T47D (cell line): ENCODE measurements around the gene SAMHD1.

Experiments used
- DNase-seq, 2 experiments: peaks; one replicate each; pipeline versions ENCODE4 v3.0.0 to v3.0.0-alpha.2; 2011 to 2012; ENCODE audit warnings: low read depth in 1 of 2, low spot score in 1 of 2
- JUND ChIP-seq: IDR thresholded peaks from 2 replicates; pipeline ENCODE4 v1.6.1; 2012; ENCODE audit warnings: low read depth
- in situ Hi-C: cut with HindIII; loops from 2 replicates; pipeline ENCODE4 v1.10.0; 2016; ENCODE audit warnings: low sequenced_read_pairs, low pct_unique_long_range_greater_than_20kb

Gene SAMHD1

DNA sequence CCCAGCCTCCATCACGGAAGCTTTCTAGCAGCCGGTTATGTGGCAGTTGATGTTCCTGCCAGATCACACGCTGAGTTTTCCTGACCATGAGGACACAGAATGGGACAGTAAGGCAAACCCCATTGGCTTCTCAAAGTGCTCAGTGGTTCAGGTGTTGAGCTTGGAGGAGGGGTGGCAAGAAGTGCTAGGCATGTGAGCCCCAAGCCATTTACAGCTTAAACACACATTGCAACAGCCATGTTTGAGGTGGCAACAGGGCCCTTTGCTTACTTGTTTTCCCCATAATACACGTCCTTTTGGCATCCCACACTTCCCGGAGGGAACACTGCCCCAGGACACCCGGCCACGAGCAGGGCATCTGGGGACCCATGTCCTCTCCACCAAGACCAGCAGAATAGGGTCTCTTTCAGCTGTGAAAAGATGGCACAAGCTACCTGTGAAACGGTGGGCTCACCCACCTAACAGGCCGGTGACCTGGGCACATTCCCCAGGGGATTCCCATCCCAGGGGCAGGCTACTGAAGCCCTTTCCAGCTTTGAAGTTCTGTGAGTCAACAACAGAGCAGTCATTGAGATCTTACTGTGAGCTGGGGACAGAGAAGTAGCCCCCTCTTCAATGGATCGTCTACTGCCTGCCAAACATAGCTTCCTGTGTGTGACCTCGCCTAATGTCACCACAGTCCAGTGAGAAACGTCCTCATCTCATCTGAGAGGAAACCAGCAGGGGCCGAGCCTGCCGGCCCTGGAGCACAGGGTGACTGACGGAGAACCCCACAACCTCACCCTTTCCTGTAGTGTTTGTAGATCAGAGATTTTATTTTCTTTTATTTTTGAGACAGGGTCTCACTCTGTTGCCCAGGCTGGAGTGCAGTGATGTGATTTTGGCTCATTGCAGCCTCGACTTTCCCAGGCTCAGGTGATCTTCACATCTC, 79.6 kb downstream of the SAMHD1 start:
- in situ Hi-C loops, result no loop called here
- DNase-seq, result peak in 1 of 2 experiments; percentile 78
- TF ChIP-seq JUND, result no peak

DNA sequence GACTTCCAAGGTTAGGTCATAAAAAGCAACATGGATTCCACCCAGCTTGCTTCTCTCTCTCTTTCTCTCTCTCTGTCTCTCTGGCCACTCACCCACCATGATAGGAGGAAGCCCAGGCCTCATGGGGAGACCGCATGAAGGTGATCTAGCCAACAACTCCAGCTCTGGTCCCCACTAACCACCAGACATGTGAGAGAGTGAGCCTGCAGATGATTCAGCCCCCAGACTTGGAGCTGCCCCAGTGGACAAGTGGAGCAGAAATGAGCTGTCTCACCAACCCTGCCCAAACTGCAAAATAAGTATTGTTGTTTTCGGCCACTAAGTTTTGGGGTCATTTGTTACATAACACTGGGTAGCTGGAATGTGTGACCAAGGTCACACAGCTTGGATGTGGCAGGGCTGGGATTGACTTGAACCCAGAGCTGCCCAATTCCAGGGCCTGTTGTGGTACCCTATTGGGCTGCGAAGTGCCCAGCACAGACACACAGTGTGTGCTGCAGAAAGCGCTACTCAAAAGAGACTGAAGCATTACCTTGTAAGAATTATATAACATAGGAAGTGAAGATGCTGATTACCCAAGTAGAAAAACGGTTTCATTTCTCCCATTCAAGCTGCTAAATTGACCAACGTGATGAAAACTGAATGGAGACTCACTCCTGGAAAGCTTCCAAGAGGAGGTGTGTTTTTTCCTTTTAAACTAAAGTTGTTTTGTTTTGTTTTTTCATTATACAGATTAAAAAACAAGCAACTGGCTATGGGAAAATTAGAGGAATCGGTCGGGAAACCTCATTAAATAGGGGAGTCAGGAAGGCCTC, 84.6 kb downstream of the SAMHD1 start:
- TF ChIP-seq JUND, result no peak
- DNase-seq, result no peak
- in situ Hi-C loops, result no loop called here

DNA sequence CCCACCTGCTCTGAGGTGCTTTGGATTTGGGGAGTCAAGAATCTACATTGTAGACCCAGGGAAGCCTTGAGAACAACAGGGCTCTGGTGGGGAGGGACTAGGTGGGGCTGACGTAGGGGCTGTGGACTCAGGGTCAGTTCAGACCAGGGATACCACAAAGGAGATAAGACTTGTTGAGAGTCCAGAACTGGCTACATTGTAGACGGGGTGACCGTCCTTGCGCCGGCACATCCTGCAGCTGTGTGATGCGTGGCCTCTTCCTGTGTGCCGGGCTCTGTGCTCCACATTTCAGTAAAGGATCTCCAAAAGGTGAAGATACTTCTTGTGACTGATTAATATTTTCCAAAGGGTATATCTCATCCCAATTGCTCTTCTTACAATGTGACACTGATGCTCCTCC, 85.3 kb downstream of the SAMHD1 start:
- DNase-seq, result no peak
- in situ Hi-C loops, result no loop called here
- TF ChIP-seq JUND, result no peak

DNA sequence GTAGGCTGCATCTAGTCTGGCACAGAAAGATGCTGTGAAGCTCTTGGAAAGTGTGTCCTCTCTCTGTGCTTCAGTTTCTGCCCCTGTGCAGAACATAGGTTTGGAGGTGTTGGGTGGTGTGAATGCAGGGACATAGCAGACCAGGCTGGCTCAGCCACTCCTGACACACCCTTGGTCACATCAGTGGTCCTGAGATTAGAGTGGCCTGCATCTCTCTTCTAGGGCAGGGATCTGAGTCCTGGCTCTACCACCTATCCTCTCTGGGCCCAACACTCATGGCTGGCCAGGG, 85.7 kb downstream of the SAMHD1 start:
- no peak for DNase-seq
- TF ChIP-seq JUND, result no peak
- in situ Hi-C loops, result no loop called here

- DNase-seq, result no peak
- in situ Hi-C loops, result no loop called here
Observed at GRCh38 chr20:36865076-36865860, 86.2 kb downstream of the SAMHD1 start.

GRCh38 chr20:36862857-36863668, 88.4 kb downstream of the SAMHD1 start:
- in situ Hi-C loops, result no loop called here
- no peak for DNase-seq
- TF ChIP-seq JUND, result no peak

More at GRCh38 chr20:36865076-36865860, 86.2 kb downstream of the SAMHD1 start:
- no peak for TF ChIP-seq JUND

DNA sequence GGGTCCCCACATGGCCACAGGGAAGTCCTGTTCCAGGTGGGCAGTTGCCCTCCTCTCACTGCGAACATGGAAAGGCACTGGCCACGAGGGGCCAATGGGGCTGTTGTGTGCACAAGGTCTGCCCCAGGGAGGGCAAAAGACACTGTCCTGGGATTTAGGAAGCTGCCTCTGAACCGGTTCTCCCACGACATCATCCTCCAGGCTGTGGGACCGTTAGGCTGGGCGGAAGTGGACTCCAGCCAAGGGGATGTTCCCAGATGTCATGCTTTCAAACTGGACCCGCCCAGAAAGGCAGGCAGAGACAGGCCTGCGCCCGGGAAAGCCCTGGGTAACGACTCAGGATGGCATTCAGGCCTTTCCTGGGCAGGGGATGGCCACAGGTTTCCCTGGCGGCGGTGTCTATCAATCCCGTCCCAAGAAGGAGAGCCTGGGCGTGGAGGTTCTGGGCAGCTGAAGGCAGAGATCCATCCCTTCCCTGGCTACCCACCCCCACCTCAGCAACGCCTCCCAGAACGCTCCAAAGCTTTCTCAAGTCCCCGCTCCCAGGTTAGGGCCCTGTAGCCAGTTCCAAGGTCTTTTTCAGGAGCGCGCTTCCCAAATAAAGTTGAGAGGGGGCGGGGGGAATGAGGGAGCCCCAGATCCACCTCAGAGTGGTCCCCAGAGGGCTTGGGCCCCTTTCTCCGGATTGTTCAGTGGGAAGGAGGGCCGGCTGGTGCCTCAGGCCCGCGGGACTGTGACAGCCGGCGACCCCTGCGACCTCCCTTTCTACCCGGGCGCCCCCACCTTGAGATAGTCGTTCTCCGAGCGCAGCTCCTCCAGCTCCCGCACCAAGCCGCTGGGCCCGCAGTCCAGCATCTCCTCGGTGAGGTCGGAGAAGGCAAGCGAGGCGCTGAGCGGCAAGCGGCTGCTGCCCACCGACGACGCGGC, 89.4 kb downstream of the SAMHD1 start:
- no peak for TF ChIP-seq JUND
- peak; percentile 95 to 99 for DNase-seq
- in situ Hi-C loops, result no loop called here

DNA sequence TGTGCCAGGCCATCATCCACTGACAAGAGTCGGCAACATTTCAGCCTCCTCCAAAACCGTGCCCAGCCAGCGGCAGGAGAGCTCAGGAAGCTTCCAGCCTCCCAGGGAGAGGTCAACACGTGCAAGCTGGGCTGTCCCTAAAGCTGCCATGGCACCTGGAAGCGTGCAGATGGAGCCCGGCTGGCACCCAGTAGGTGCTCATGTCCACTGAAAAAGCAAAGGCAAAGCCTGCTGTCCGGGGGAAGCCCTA, 90.0 kb downstream of the SAMHD1 start:
- no peak for TF ChIP-seq JUND
- no peak for DNase-seq
- in situ Hi-C loops, result no loop called here

- no peak for TF ChIP-seq JUND
- no peak for DNase-seq
- in situ Hi-C loops, result no loop called here
Observed at GRCh38 chr20:36860811-36861624, 90.5 kb downstream of the SAMHD1 start.

GRCh38 chr20:36860339-36860738, 91.2 kb downstream of the SAMHD1 start:
- in situ Hi-C loops, result no loop called here
- DNase-seq, result no peak
- TF ChIP-seq JUND, result no peak
